Iris pigment epithelial cell (primary cell): ENCODE data around the gene MMP12.

Source experiments
- DNase-seq: peaks from one replicate; pipeline ENCODE4 v3.0.0-alpha.2; 2011; ENCODE audit warnings: low read depth

The MMP12 gene

GRCh38 chr11:102850973-102851745 is 23.6 kb downstream of the MMP12 start:
- DNase-seq, result peak; percentile 84

- peak; percentile 62 for DNase-seq
Measured at GRCh38 chr11:102849311-102849710, 25.5 kb downstream of the MMP12 start.

GRCh38 chr11:102846292-102846691 is 28.5 kb downstream of the MMP12 start:
- DNase-seq, result peak; percentile 63

- DNase-seq, result no peak
Measured at GRCh38 chr11:102843489-102843888, 31.3 kb downstream of the MMP12 start, which contains the start of gene MMP3. Gene MMP3 (minus strand): TSS chr11:102843609. CDS start chr11:102843546, 63 bp downstream.

GRCh38 chr11:102842930-102843329 is 31.9 kb downstream of the MMP12 start:
- DNase-seq, result no peak

- DNase-seq, result no peak
Measured at GRCh38 chr11:102840018-102840417, 34.8 kb downstream of the MMP12 start.

- DNase-seq, result no peak
Measured at GRCh38 chr11:102837646-102838045, 37.1 kb downstream of the MMP12 start.

GRCh38 chr11:102837156-102837555 is 37.6 kb downstream of the MMP12 start:
- DNase-seq, result no peak

GRCh38 chr11:102836290-102836875 is 38.4 kb downstream of the MMP12 start:
- DNase-seq, result peak; percentile 88

- DNase-seq, result peak; percentile 42
Measured at GRCh38 chr11:102833731-102834130, 41.1 kb downstream of the MMP12 start.

GRCh38 chr11:102832612-102833011 is 42.2 kb downstream of the MMP12 start:
- DNase-seq, result no peak

GRCh38 chr11:102831489-102832440 is 43.0 kb downstream of the MMP12 start:
- peak; percentile 58 for DNase-seq

- no peak for DNase-seq
Measured at GRCh38 chr11:102831128-102831488, 43.7 kb downstream of the MMP12 start.

GRCh38 chr11:102830001-102830727 is 44.6 kb downstream of the MMP12 start:
- peak; percentile 50 for DNase-seq

GRCh38 chr11:102829316-102830000 is 45.3 kb downstream of the MMP12 start:
- no peak for DNase-seq

GRCh38 chr11:102824556-102824955 is 50.2 kb downstream of the MMP12 start:
- peak; percentile 11 for DNase-seq

GRCh38 chr11:102819491-102819890 is 55.3 kb downstream of the MMP12 start:
- DNase-seq, result no peak

GRCh38 chr11:102813484-102813883 is 61.3 kb downstream of the MMP12 start:
- no peak for DNase-seq
